NT2/D1 (cell line): ENCODE data around the gene MCEMP1.

Source experiments
- SUZ12 ChIP-seq: IDR thresholded peaks from 2 replicates; pipeline ENCODE4 v1.6.1; 2011; ENCODE audit not compliant: insufficient read length, insufficient read depth; ENCODE audit errors: extremely low read depth
- YY1 ChIP-seq: IDR thresholded peaks from 2 replicates; pipeline ENCODE4 v1.6.1; 2011; ENCODE audit not compliant: insufficient read length, insufficient read depth
- ZNF274 ChIP-seq: IDR thresholded peaks from 2 replicates; pipeline ENCODE4 v1.6.1; 2011; ENCODE audit warnings: mild to moderate bottlenecking, low read depth, low read length

- TF ChIP-seq ZNF274, result no peak
- no peak for TF ChIP-seq YY1
- TF ChIP-seq SUZ12, result no peak
These were observed 35.3 kb upstream of the MCEMP1 start for GRCh38 chr19:7641290-7642276.
